NCI-H1417 treated with DMSO at 0.1 percent for 48 hours (cell line): ENCODE measurements around the gene RILPL1.
"Not testable (repeated sequence)": the region's sequence is repeated elsewhere in the genome, so short reads cannot be mapped to it uniquely, and the experiment has no call there.

ENCODE experiments used
- DNase-seq: peaks from one replicate; lab custom pipeline; 2025; lab: John Stamatoyannopoulos, UW

Gene RILPL1

GRCh38 chr12:123468786-123469185 lies 64.7 kb downstream of the RILPL1 start:
- DNase-seq, result no peak

DNA sequence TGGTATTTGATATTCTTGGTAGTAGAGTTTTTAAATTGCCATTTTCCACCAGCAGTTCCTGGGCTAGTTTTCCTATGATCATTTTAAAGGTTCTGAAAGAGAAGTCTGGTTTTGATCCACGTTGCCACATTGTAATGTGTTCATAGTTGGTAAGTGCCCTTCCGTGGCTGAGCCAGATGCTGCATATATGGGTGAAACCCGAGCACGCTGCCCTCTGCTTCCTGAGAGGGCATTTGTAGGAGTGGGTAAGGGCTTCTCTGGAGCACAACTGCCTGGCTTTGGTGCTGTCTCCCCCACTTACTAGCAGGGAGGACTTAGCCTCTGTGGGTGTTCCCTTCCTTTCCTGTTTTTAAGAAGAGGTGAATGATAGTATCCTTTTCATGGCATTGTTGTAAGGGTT lies 68.4 kb downstream of the RILPL1 start:
- no peak for DNase-seq

DNA sequence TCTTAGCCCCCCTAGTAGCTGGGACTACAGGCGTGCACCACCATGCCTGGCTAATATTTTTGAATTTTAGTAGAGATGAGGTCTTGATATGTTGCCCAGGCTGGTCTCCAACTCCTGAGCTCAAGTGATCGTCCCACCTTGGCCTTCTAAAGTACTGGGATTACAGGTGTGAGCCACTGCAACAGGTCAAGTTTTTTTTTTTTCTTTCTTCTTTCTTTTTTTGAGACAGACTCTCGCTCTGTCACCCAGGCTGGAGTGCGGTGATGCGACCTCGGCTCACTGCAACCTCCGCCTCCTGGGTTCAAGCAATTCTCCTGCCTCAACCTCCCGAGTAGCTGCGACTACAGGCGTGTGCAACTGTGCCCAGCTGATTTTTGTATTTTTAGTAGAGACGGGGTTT lies 70.3 kb downstream of the RILPL1 start:
- not testable (repeated sequence) for DNase-seq

- peak; percentile 64 for DNase-seq
Measured at GRCh38 chr12:123457980-123458779, 75.3 kb downstream of the RILPL1 start, which contains the start of gene SNRNP35. Gene SNRNP35 (plus strand): TSS chr12:123458139. CDS start chr12:123465541, 7,402 bp downstream.

- DNase-seq, result no peak
Measured at GRCh38 chr12:123453165-123453564, 80.4 kb downstream of the RILPL1 start.

DNA sequence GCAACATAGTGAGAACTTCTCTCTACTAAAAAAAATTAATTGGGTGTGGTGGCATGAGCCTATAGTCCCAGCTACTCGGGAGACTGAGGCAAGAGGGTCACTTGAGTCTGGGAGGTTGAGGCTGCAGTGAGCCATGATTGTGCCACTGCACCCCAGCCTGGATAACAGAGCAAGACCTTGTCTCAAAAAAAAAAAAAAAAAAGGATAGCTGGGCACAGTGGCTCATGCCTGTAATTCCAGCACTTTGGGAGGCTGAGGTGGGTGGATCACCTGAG lies 81.3 kb downstream of the RILPL1 start:
- DNase-seq, result not testable (repeated sequence)

DNA sequence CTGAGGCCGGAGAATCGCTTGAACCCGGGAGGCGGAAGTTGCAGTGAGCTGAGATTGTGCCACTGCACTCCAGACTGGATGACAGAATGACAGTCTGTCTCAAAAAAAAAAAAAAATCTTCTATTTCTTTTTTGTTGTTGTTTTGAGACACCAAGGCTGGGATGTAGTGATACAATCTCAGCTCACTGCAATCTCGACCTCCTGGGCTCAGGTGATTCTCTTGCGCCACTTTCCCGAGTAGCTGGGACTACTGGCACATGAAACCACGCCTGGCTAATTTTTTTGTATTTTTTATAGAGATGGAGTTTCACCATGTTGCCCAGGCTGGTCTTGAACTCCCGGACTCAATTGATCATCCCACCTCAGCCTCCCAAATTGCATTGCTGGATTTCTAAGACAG lies 82.9 kb downstream of the RILPL1 start:
- no peak for DNase-seq

DNA sequence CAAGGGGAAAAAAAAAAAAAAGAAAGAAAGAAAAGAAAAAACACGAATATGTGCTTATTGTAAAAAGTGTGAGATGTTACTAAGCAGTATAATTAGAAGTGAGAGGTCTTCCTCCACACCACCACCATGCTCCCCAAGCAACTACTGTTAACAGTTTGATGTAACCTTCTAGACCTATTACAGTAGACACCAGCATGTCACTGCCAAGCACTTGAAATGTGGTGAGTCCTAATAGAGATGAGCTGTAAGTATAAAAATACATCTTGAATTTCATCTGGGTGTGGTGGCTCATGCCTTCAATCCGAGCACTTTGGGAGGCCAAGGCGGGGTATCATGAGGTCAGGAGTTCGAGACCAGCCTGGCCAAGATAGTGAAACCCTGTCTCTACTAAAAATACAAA lies 83.7 kb downstream of the RILPL1 start:
- DNase-seq, result no peak

DNA sequence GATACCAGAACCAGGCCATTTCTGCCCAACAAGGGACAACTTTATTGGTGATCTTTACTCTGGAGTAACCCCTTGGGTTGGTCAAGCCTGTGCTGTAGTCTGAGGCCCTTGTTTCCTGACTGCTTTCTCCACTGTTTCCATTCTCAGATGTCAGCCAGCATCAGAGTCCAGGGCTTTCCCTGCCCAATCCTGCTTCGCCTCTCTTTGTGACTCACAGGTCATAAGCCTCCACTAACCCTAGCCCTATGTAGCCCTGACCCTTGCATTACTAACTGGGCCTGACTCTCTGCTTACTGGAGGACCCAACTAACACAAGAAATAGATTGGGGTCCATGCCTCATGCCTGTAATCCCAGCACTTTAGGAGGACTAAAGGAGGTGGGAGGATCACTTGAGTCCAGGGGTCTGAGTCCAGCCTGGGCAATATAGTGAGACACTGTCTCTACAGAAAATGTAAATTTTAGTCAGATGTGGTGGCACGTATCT lies 84.2 kb downstream of the RILPL1 start:
- DNase-seq, result no peak

GRCh38 chr12:123446333-123446713 lies 87.2 kb downstream of the RILPL1 start:
- DNase-seq, result no peak

DNA sequence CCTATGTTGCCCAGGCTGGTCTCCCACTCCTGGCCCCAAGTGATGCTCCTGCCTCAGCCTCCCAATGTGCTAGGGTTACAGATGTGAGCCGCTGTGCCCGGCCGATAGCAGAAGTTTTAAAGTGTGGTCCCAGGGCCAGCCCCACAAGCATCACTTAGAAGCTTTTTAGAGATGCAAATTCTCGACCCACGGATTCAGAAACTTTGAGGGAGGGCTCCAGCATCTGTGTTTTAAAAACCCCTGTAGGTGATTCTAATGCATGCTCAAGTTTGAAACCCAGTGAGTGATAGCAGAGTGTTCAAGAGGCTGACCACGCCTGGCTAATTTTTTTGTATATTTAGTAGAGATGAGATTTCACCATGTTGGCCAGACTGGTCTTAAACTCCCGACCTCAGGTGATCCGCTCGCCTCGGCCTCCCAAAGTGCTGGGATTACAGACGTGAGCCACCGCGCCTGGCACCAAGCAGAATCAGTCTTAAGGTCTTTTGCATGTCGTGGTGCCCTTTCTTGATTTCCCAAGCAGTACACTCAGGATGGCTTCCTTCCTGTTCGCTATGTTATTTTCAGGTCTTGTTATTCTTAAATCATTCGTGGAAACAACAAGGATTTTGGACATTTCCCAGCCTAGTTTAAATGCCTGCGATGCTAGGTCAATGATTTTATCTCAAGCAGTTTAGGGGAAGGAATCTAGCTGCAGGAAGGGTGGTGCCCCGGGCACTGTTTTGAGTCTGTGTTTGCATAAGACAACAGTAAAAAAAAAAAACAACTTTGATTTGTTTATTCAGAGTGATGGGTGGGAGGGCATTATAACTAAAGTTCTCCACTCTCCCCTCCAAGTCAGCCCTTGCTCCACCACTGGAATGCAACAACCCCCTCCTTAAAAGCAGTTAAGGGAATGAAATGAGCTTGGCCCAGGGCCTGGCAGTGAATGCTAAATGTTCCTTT lies 87.9 kb downstream of the RILPL1 start:
- DNase-seq, result no peak

DNA sequence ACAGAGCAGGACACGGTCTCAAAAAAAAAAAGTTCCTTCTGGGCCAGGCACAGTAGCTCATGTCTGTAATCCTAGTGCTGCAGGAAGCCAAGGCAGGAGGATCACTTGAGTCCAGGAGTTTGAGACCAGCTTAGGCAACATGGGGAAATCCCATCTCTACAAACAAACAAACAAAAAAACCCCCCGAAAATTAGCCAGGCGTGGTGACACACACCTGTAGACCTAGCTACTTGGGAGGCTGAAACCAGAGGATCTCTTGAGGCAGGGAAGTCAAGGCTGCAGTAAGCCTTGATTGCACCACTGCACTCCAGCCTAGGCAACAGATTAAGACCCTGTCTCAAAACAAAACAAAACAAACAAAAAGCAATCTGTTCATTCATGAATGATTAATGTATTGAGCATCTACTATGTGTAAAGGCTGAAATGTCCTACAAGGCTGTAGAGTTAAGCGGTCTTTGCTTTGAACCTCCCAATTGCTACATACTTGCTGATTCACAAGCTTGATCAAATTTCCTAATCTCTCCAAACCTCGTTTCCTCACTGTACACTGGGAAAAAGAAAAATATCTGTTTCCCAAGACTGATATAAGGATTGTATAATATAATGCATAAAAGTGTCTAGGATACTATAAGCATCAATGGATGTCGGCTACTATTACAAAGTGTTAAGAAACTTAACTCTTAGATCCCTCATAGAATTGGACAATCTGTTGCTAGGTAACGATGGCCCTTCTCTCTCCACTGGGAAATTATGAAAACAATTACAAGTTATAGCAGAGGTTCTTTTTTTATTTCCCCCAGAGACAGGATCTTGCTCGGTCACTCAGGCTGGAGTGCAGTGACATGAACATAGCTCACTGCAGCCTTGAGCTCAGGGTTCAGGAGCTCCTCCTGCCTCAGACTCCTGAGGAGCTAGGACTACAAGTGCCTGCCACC lies 89.2 kb downstream of the RILPL1 start:
- DNase-seq, result no peak

DNA sequence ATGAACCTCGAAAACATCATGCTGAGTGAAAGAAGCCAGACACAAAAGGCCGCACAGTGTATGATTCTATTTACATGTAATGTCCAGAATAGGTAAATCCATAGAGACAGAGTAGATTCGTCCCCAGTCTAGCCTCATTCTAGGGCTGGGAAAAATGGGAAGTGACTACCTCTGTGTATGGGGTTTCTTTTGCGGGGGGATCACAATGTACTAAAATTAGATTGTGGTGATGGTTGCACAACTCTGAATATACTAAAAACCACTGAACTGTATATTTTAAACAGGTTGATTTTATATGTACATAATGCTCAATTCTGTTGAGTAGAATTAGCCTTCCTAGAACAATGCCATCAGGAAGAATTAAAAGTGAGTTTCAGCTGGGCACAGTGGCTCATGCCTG lies 90.7 kb downstream of the RILPL1 start:
- no peak for DNase-seq

DNA sequence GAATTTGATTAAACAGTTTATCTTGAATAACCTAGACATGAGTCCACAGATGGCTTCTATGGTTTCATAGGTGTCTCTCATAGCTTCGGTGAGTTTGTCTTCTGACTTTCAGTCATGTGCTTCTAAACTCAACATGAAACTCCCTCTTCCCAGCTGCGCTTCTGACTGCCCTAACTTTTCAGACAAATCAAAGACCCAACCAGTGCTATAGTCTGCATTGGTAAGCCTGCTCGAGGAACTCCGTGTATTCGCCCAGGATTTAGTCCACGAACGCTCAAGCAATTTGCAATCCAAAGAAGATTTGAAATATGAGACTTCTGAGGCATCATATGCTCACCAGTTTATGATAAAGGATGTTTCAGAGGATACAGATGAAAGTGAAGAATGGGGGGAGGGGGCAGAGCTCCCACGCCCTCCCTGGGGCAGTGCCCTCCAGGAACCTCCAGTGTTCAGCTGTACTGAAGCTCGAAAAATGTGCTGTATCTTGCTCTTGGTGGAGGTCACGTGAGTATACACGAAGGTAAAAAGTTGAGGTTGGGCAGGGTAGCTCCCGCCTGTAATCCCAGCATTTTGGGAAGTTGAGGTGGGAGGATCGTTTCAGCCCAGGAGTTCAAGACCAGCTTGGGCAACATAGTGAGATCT lies 91.9 kb downstream of the RILPL1 start:
- DNase-seq, result no peak

DNA sequence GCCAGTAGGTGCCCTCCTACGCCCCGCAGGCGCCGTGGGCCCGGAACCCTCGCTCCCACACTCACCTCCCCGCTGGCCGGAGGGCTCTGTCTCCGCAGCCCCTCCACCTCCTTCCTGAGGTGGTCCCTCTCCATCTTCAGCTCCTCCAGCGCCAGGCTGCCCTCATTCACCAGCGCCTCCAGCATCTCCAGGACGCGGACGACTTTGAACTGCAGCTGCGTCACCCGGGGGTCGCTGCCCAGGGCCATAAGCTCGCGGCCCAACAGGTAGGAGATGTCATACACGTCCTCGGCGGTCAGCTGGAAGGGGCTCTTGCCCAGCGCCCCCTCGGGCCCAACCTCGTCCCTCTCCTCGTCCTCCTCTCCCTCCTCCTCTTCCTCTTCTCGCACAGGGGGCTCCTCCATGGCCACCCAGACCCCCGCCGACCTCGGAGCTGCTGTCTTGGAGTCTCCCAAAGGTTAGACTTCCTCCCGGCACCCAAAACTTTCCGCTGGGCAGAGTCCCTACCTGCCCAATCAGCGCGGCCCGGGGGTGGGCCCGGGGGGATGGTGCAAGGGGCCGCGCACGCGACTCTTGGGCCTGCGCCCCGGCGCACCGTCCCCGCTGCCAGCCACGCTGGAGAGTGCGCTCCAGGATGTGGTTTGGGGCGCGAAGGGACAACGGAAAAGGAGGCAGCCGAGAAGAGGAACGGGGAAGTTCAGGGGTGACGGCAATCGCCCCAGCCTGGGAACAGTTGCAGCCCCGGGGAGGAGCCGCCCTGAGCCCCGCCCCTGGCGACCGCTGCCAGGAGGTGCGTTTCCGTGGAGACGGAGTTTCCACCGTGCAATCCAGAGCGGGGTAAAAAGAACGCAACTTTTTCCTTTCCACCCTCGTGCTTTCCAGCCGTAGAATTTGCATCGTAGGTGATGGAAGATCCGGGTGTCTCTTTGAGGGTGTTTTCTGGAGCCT lies 97.2 kb downstream of the RILPL1 start, which contains the start of gene RILPL2:
Gene RILPL2, minus strand, starts transcription at position 668 of the 948 bp plus-strand sequence. Its CDS starts 264 bp downstream, at position 404.
- DNase-seq, result no peak

DNA sequence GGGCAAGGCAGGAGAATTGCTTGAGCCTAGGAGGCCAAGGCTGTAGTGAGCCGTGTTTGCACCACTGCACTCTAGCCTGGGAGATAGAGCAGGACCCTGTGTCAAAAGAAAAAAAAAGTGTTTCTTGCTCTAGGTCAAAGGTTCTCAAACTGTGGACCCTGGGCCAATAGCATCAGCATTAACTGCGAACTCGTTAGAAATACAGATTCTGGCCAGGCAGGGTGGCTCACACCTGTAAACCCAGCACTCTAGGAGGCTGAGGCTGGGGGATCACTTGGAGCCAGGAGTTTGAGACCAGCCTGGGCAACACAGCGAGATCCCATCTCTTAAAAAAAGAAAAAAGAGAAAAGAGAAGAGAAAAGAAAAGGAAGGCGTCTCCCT lies 97.9 kb downstream of the RILPL1 start:
- DNase-seq, result no peak

- DNase-seq, result no peak
Measured at GRCh38 chr12:123433615-123434014, 99.9 kb downstream of the RILPL1 start.

GRCh38 chr12:123431951-123432817 lies 101.3 kb downstream of the RILPL1 start:
- DNase-seq, result not testable (repeated sequence)

DNA sequence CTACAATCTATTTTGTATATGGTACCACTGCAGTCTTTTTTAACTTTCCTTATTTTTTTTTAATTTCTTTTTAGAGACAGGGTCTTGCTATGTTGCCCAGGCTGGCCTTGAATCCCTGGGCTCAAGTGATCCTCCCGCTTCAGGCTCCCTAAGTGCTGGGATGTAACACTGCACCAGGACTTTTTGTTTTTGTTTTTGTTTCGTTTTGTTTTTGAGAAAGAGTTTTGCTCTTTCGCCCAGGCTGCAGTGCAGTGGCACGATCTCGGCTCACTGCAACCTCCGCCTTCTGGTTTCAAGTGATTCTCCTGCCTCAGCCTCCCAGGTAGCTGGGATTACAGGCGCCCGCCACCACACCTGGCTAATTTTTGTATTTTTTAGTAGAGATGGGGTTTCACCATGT lies 104.4 kb downstream of the RILPL1 start:
- not testable (repeated sequence) for DNase-seq
